WERI-Rb-1 (cell line): ENCODE results near the gene MAD1L1.

Experiments
- DNase-seq: peaks from one replicate; pipeline ENCODE4 v3.0.0-alpha.2; 2020
- H3K27ac ChIP-seq: fragments of 250-450 bp; sonication (Bioruptor Pico); 2 replicates; pipeline ENCODE4 v1.5.1; 2020; ENCODE audit warnings: mild to moderate bottlenecking, moderate library complexity
- H3K27me3 ChIP-seq: fragments of 250-450 bp; sonication (Bioruptor Pico); 2 replicates; pipeline ENCODE4 v1.5.1; 2021; ENCODE audit warnings: mild to moderate bottlenecking, low read depth, moderate library complexity; ENCODE audit not compliant: insufficient read depth, severe bottlenecking
- H3K36me3 ChIP-seq: fragments of 250-450 bp; sonication (Bioruptor Pico); 2 replicates; pipeline ENCODE4 v1.5.1; 2020; ENCODE audit warnings: mild to moderate bottlenecking, moderate library complexity
- H3K4me3 ChIP-seq: 2 replicates; pipeline ENCODE4 v1.5.1; 2011; ENCODE audit warnings: low read depth, mild to moderate bottlenecking, control low read depth, low read length
- H3K9me3 ChIP-seq: fragments of 250-450 bp; sonication (Bioruptor Pico); 2 replicates; pipeline ENCODE4 v1.5.1; 2021; ENCODE audit warnings: mild to moderate bottlenecking, moderate library complexity; ENCODE audit not compliant: severe bottlenecking
- CTCF ChIP-seq: IDR thresholded peaks from 2 replicates; pipeline ENCODE4 v1.5.1; 2011; ENCODE audit warnings: low read depth, mild to moderate bottlenecking, control low read depth, inconsistent platforms, low read length

MAD1L1 gene

GRCh38 chr7:1868516-1869165 is 364.1 kb downstream of the MAD1L1 start:
- Histone ChIP-seq H3K27me3 (no peaks in the 10 kb centered on the region), H3K4me3 (no peak overlapping the region), H3K36me3 (no peaks in the 10 kb centered on the region; the same call in 1 of the 2 replicates), H3K27ac (no peak overlapping the region), H3K9me3 (no peaks in the 10 kb centered on the region)
- no peak for DNase-seq
- no peak for TF ChIP-seq CTCF

- Histone ChIP-seq H3K27ac (no peak overlapping the region), H3K36me3 (no peaks in the 10 kb centered on the region; the same call in 1 of the 2 replicates), H3K27me3 (no peaks in the 10 kb centered on the region), H3K4me3 (no peak overlapping the region), H3K9me3 (no peaks in the 10 kb centered on the region)
- no peak for TF ChIP-seq CTCF
- DNase-seq: no peak
These were observed 365.1 kb downstream of the MAD1L1 start for GRCh38 chr7:1867370-1868260.

- no peak overlapping the region for H3K27ac ChIP-seq
These were observed 366.1 kb downstream of the MAD1L1 start for GRCh38 chr7:1866601-1867000.

GRCh38 chr7:1865571-1866255 is 367.0 kb downstream of the MAD1L1 start:
- Histone ChIP-seq H3K4me3 (no peak overlapping the region), H3K27me3 (no peaks in the 10 kb centered on the region), H3K9me3 (no peaks in the 10 kb centered on the region), H3K36me3 (no peaks in the 10 kb centered on the region), H3K27ac (no peak overlapping the region)
- TF ChIP-seq CTCF: no peak
- DNase-seq: no peak

More at GRCh38 chr7:1866601-1867000, 366.1 kb downstream of the MAD1L1 start:
- no peak for TF ChIP-seq CTCF
- DNase-seq: no peak
- Histone ChIP-seq H3K9me3 (no peaks in the 10 kb centered on the region), H3K36me3 (no peaks in the 10 kb centered on the region), H3K27me3 (no peaks in the 10 kb centered on the region), H3K4me3 (no peak overlapping the region)

GRCh38 chr7:1865000-1865555 is 367.7 kb downstream of the MAD1L1 start:
- Histone ChIP-seq H3K27me3 (no peaks in the 10 kb centered on the region), H3K36me3 (no peaks in the 10 kb centered on the region), H3K9me3 (no peaks in the 10 kb centered on the region), H3K4me3 (no peak overlapping the region), H3K27ac (no peak overlapping the region)
- no peak for DNase-seq
- no peak for TF ChIP-seq CTCF
